Endothelial cell of umbilical vein (primary cell): ENCODE measurements around the gene PLCB4. TPM values are rescaled to one million over a fixed set of nuclear protein-coding genes. Genes with fewer than 3 reads are reported as not detected.

ENCODE experiments used
- BruUV-seq: library from RNA; stranded (reverse); fragments of 400-500 nt; replicated peaks from 2 replicates; lab custom pipeline; 2021; lab: Mats Ljungman, UMichigan
- CTCF ChIA-PET: fragments of 300-600, 350-600 bp; sonication (Branson Sonifier 250); formaldehyde crosslinking; loops from one replicate; lab custom pipeline; 2021; ENCODE audit warnings: antibody characterized with exemption, inconsistent platforms; lab: Charles Lee
- POLR2A ChIA-PET: fragments of 300-600, 350-600 bp; sonication (Branson Sonifier 250); formaldehyde crosslinking; loops from one replicate; lab custom pipeline; 2021; ENCODE audit warnings: antibody characterized with exemption, inconsistent platforms; lab: Charles Lee
- DNase-seq: peaks from one replicate; pipeline ENCODE4 v3.0.0-alpha.2; 2011; ENCODE audit warnings: low read depth, low spot score
- FAIRE-seq: peaks from 2 replicates; lab custom pipeline; 2011; peaks lifted over from hg19 to GRCh38; lab: Jason Lieb, UNC
- H2AFZ ChIP-seq: 2 replicates; pipeline ENCODE4 v1.6.0; 2012; ENCODE audit warnings: low read depth, low read length, control low read depth, inconsistent platforms
- H3K27ac ChIP-seq: 2 replicates; pipeline ENCODE4 v1.5.1; 2011; ENCODE audit warnings: low read depth, mild to moderate bottlenecking, control low read depth, low read length, moderate library complexity; ENCODE audit not compliant: insufficient read depth
- H3K27me3 ChIP-seq, 2 experiments: 2 replicates each; pipeline versions ENCODE4 v1.6.0 to v1.6.1; 2011; ENCODE audit warnings: low read length in 2 of 2, mixed read lengths in 1 of 2; ENCODE audit not compliant: control insufficient read depth in 2 of 2, insufficient read depth in 2 of 2
- H3K36me3 ChIP-seq, 2 experiments: 2 replicates in 1 of 2; 3 replicates in 1 of 2; pipeline ENCODE4 v1.5.1; 2011; ENCODE audit warnings: low read length in 2 of 2, mild to moderate bottlenecking in 1 of 2, moderate library complexity in 1 of 2; ENCODE audit not compliant: control insufficient read depth in 2 of 2, insufficient read depth in 2 of 2; ENCODE audit errors: extremely low read depth in 1 of 2
- H3K4me1 ChIP-seq: 3 replicates; pipeline ENCODE4 v1.5.1; 2011; ENCODE audit warnings: mild to moderate bottlenecking, low read length; ENCODE audit not compliant: control insufficient read depth, insufficient read depth; ENCODE audit errors: extremely low read depth
- H3K4me2 ChIP-seq: 2 replicates; pipeline ENCODE4 v1.6.1; 2011; ENCODE audit warnings: low read length, control low read depth, mixed read lengths; ENCODE audit not compliant: insufficient read depth
- H3K4me3 ChIP-seq, 3 experiments: fragments of 200-600 bp in 1 of 3; sonication (generic), shearing (Covaris generic) in 1 of 3; replicated peaks in 1 of 3; 2 replicates each; pipeline ENCODE4 v1.5.1; 2011 to 2016; ENCODE audit warnings: control low read depth in 3 of 3, low read length in 3 of 3, mild to moderate bottlenecking in 2 of 3, inconsistent platforms in 1 of 3, low read depth in 1 of 3, moderate library complexity in 1 of 3; ENCODE audit not compliant: insufficient read depth in 1 of 3
- H3K79me2 ChIP-seq: 2 replicates; pipeline ENCODE4 v1.6.0; 2012; ENCODE audit warnings: low read length, inconsistent platforms; ENCODE audit not compliant: control insufficient read depth, insufficient read depth
- H3K9ac ChIP-seq: replicated peaks from 2 replicates; pipeline ENCODE3; 2011; ENCODE audit warnings: low read length, control low read depth; ENCODE audit not compliant: insufficient read depth; ENCODE audit errors: extremely low read depth
- H3K9me1 ChIP-seq: replicated peaks from 3 replicates; pipeline ENCODE4 v1.6.0; 2011; ENCODE audit warnings: mild to moderate bottlenecking, low read length; ENCODE audit not compliant: control insufficient read depth, insufficient read depth; ENCODE audit errors: extremely low read depth
- H3K9me3 ChIP-seq: replicated peaks from 2 replicates; pipeline ENCODE4 v1.5.1; 2012; ENCODE audit warnings: low read length, inconsistent platforms; ENCODE audit not compliant: control insufficient read depth, insufficient read depth
- H4K20me1 ChIP-seq: replicated peaks from 2 replicates; pipeline ENCODE3; 2011; ENCODE audit warnings: mild to moderate bottlenecking, low read length; ENCODE audit not compliant: control insufficient read depth, insufficient read depth; ENCODE audit errors: extremely low read depth
- CTCF ChIP-seq, 2 donors: IDR thresholded peaks; 1 replicate in 1 of 2; 2 replicates in 1 of 2; pipeline ENCODE4 v1.5.1; 2011; ENCODE audit warnings: low read length in 2 of 2, mild to moderate bottlenecking in 2 of 2, moderate library complexity in 2 of 2, control low read depth in 1 of 2, inconsistent platforms in 1 of 2, low read depth in 1 of 2; ENCODE audit not compliant: insufficient read depth in 1 of 2; ENCODE audit errors: extremely low read depth in 1 of 2
- EZH2 ChIP-seq: IDR thresholded peaks from 2 replicates; pipeline ENCODE4 v1.6.1; 2012; ENCODE audit warnings: borderline replicate concordance, low read depth, mild to moderate bottlenecking, moderate library complexity, low read length, inconsistent platforms; ENCODE audit not compliant: severe bottlenecking
- FOS ChIP-seq: IDR thresholded peaks from 2 replicates; pipeline ENCODE4 v1.6.1; 2011; ENCODE audit warnings: mild to moderate bottlenecking, low read length, moderate library complexity, borderline replicate concordance; ENCODE audit not compliant: insufficient read depth
- GATA2 ChIP-seq: IDR thresholded peaks from 2 replicates; pipeline ENCODE4 v1.7.0; 2011; ENCODE audit warnings: low read depth, mild to moderate bottlenecking, moderate library complexity, mixed read lengths, low read length; ENCODE audit not compliant: insufficient read length, insufficient read depth
- JUN ChIP-seq: IDR thresholded peaks from 2 replicates; pipeline ENCODE4 v1.6.1; 2011; ENCODE audit warnings: borderline replicate concordance, low read depth; ENCODE audit not compliant: insufficient read length, insufficient read depth
- MAX ChIP-seq: IDR thresholded peaks from 2 replicates; pipeline ENCODE4 v1.6.1; 2011; ENCODE audit not compliant: insufficient read depth, insufficient read length
- MYC ChIP-seq: IDR thresholded peaks from one replicate; pipeline ENCODE4 v1.6.1; 2011; ENCODE audit warnings: mild to moderate bottlenecking, low read depth, low read length
- POLR2A ChIP-seq: IDR thresholded peaks from 2 replicates; pipeline ENCODE4 v1.6.1; 2012; ENCODE audit warnings: low read depth, mild to moderate bottlenecking, control low read depth, low read length
- POLR2AphosphoS5 ChIP-seq: IDR thresholded peaks from 2 replicates; pipeline ENCODE4 v1.6.1; 2012; ENCODE audit warnings: low read depth, mild to moderate bottlenecking, control low read depth, low read length, moderate library complexity; ENCODE audit not compliant: insufficient read depth
- dilution Hi-C: fragments of 300-500 bp; cut with MboI; formaldehyde crosslinking; loops from one replicate; pipeline ENCODE4 v1.15.0; 2019; ENCODE audit warnings: low sequenced_read_pairs; ENCODE audit not compliant: extremely low pct_ligation_motif_present
- intact Hi-C: fragments of 100-400 bp; cut with micrococcal nuclease; formaldehyde crosslinking; loops from one replicate; pipeline ENCODE4 v1.10.0; 2022
- polyA plus RNA-seq, 4 experiments: library from polyadenylated mRNA; depleted of rRNA in 3 of 4; stranded (reverse) in 3 of 4; unstranded in 1 of 4; fragments of >200 nt; gene quantifications; 2 replicates each; pipeline versions ENCODE4 v1.2.1 to v1.2.3, GENCODE V29; 2011 to 2012; ENCODE audit warnings: missing spikeins in 1 of 4
- total RNA-seq: library from RNA; stranded (reverse); gene quantifications from 2 replicates; pipeline ENCODE4 v1.2.3, GENCODE V29; 2021

Gene PLCB4
- total and polyA plus RNA-seq, 2 donors (not counting 3 experiments of a cell fraction or from before 2014, with no cell fraction given): 0.37 to 1.7 TPM

- no peak overlapping the region for H3K9ac ChIP-seq
- H3K4me2 ChIP-seq: no peak overlapping the region
- H3K9me3 ChIP-seq: no peaks in the 10 kb centered on the region
- no peaks in the 10 kb centered on the region for H4K20me1 ChIP-seq
- no peaks in the 10 kb centered on the region for H3K4me1 ChIP-seq
- FAIRE-seq: no peak
- H2AFZ ChIP-seq: no peak overlapping the region
- H3K4me3 ChIP-seq: no peak overlapping the region
- H3K36me3 ChIP-seq: no peaks in the 10 kb centered on the region
- dilution Hi-C loops: no loop called here
- POLR2A ChIA-PET: no interaction called here
- TF ChIP-seq JUN (no peak), EZH2 (no peak), POLR2AphosphoS5 (no peak), GATA2 (no peak), CTCF (IDR thresholded peaks at IDR 0.05; ENCODE audit: extremely low read depth in 1 of 2, insufficient read depth in 1 of 2, low read depth in 1 of 2, low read length in 2 of 2) (no peak), POLR2A (no peak), MAX (no peak), MYC (no peak), FOS (no peak)
- no peaks in the 10 kb centered on the region for H3K27me3 ChIP-seq
- no peaks in the 10 kb centered on the region for H3K79me2 ChIP-seq
- CTCF ChIA-PET: interaction anchor here (1.4 kb wide), 1 partner anchor 267 kb away, joined by 3 read pairs; no protein-coding TSS in a partner anchor
- BruUV-seq: no TSS peak
- intact Hi-C loops: no loop called here
- no peak overlapping the region for H3K27ac ChIP-seq
- no peak for DNase-seq
- no peaks in the 10 kb centered on the region for H3K9me1 ChIP-seq
These were observed 52.3 kb downstream of the PLCB4 start for GRCh38 chr20:9121211-9121610.
